Pons (tissue), 1 donor: ENCODE measurements around the gene SP4.
A peak's percentile ranks its signal among the peaks of the same experiment; 100 is the strongest.
"Not testable (repeated sequence)": the region's sequence is repeated elsewhere in the genome, so short reads cannot be mapped to it uniquely, and the experiment has no call there.

Experiments
- DNase-seq: peaks from one replicate; pipeline ENCODE4 v3.0.0-alpha.2; 2016; ENCODE audit warnings: low spot score

The SP4 gene

DNA sequence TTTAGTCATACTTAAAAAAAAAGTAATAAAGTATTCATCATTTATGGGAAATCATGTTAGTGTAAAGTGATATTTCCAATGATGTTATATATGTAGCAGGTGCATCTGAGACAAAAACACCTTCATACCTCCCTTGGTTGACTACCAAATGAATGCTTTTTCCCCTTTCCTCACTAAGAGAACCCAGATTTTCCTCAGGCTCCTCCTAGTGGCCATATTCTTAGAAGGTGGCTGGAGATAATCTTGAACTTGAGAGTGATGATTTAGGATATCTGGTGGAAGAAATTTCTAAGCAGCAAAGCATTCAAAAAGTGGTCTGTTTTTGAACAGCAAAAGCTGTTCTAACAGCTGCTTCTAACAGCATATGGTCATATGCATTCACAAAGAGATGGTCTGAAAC, 98.1 kb downstream of the SP4 start:
- peak; percentile 11 for DNase-seq

DNA sequence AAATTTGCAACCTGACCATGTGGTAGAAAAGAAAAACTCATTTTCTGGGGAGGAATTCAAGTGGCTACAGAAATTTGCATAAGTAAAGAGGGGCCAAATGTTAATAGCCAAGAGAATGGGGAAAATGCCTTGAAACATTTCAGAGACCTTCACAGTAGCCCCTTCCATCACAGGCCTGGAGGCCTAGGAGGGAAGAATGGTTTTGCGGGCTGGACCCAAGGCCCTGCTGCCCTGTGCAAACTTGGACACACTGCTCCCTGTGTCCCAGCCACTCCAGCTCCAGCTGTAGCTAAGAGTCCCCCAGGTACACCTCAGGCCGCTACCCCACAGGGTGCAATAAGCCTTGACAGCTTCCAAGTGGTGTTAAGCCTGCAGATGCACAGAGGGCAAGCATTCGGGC, 98.6 kb downstream of the SP4 start:
- DNase-seq, result no peak

DNA sequence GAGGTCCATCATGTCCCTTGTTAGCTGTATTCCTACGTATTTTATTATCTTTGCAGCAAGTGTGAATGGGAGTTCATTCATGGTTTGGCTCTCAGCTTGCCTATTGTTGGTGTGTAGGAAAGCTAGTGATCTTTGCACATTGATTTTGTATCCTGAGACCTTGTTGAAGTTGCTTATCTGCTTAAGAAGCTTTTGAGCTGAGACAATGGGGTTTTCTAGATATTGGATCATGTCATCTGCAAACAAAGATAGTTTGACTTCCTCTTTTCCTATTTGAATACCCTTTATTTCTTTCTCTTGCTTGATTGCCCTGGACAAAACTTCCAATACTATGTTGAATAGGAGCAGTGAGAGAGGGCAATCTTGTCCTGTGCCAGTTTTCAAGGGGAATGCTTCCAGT, 104.6 kb downstream of the SP4 start:
- not testable (repeated sequence) for DNase-seq

DNA sequence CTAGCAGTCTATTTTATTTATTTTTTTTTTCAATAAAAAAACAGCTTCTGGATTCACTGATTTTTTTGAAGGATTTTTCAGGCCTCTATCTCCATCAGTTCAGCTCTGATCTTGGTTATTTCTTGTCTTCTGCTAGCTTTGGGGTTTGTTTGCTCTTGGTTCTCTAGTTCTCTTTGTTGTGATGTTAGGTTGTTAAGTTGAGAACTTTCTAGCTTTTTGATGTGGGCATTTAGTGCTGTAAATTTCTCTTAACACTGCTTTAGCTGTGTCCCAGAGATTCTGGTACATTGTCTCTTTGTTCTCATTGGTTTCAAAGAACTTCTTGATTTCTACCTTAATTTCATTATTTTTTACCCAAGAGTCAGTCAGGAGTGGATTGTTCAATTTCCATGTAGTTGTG, 105.8 kb downstream of the SP4 start:
- not testable (repeated sequence) for DNase-seq

DNA sequence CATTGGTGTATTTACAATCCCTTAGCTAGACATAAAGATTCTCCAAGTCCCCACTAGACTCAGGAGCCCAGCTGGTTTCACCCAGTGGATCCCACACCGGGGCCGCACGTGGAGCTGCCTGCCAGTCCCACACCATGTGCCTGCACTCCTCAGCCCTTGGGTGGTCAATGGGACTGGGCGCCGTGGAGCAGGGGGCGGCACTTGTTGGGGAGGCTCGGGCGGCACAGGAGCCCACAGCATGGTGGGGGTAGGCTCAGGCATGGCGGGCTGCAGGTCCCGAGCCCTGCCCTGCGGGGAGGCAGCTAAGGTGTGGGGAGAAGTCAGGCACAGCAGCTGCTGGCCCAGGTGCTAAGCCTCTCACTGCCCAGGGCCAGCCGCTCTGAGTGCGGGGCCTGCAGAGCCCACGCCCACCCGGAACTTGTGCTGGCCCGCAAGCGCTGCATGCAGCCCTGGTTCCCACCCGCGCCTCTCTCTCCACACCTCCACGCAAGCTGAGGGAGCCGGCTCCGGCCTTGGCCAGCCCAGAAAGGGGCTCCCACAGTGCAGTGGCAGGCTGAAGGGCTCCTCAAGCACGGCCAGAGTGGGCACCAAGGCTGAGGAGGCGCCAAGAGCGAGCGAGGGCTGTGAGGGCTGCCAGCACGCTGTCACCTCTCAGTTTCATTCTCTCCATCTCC, 108.7 kb downstream of the SP4 start:
- DNase-seq, result not testable (repeated sequence)

DNA sequence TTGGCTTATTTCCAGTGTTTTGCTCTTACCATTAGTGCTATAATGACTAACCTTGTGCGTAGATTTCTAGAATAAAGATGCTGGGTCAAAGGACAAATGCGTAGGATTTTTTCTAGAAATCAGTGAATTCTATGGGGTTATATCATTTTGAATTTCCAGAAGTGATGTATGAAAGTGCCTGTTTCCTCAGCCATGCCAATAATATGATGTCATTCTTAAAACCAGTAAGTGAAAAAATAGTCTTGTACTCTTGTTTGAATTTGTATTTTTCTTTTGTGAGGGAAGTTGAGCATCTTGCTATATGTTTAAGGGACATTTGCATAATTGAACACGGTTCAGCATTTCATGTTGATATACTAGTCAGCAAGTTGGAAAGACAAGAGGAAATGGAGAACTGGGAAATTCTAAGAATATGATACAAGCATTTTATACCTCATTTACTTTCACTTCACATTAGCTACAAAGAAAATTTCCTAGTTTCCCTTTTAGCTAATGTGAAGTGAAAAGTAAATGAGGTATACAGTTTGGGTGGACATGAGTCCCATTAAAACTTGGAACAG, 111.1 kb downstream of the SP4 start:
- no peak for DNase-seq

DNA sequence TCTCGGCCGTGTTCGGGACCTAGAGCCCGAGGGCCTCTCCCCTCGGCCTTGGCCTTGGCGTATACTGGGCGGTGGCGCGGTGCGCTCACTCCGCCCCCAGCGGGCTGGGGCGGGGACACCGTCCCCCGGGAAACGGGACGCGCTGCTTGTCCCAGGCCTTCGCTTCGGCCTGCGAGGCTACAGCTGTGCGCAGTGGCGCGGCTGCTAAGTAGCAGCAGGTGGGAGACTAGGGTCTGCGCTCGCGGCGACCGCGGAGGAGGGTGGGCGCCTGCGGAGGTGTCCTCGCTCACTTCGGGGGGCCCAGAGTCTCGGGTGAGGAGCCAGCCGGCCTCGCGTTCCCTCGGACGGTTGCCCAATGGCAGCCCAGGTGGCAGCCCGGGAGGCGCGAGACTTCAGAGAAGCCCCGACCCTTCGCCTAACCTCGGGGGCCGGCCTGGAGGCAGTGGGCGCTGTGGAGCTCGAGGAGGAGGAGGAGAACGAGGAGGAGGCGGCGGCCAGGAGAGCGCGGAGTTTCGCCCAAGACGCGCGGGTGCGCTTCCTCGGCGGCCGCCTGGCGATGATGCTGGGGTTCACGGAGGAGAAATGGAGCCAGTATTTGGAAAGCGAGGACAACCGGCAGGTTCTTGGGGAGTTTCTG, 115.1 kb downstream of the SP4 start, which contains the start of gene DNAH11:
TSS of gene DNAH11 (plus strand) at position 149 of the 637 bp plus-strand sequence. CDS start at position 356, 207 bp downstream.
- no peak for DNase-seq

DNA sequence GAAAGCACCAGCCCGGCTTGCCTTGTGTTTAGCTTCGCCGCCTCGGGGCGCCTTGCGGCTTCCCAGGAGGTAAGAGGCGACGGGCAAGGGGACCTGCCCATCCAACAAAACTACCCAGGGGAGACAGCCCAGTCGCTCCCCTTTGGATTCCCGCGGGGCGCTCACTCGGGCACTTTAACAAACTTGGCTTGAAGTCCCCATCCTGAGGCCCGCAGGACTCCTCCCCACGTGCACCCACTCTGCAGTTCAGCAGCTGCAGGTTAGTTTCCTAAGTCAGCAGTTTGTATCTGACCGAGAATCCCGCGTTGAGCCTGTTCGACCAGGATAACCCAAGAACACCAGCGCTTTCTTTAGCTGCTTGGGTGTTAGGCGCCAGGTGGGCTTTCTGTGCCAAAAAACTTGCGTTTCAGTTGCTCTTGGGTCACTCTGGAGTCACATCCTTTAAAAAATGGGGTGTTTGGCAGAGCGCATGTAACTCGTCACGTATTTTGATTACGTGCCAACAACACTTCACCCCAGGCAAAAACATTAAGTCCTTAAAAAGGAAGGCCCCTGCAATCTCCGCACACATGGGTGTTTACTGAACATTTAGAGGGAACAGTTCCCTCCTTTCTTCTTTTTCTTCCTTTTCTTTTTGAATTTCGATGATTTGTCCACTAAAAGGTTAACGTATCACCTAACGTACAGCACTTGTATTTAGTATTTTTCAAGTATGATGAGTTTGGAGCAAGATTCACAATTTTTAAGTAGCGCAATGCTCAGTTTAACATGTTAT, 115.8 kb downstream of the SP4 start:
- DNase-seq, result no peak

DNA sequence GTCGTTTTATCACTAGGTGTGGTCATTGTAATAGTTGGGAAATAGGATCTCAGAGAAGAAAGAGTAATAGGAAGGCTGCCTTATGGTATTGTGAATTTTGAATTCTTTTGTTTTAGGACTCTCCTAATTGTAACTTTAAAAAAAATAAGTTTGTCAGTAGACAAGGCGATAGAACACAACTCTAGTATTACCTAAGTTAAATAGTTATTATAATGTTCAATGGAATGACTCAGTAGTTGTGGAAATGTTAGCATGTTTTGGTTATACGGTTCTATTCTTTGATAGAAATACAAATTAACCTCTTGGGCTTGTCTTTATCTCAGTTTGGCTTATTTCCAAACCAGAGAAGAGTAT, 116.4 kb downstream of the SP4 start:
- no peak for DNase-seq

DNA sequence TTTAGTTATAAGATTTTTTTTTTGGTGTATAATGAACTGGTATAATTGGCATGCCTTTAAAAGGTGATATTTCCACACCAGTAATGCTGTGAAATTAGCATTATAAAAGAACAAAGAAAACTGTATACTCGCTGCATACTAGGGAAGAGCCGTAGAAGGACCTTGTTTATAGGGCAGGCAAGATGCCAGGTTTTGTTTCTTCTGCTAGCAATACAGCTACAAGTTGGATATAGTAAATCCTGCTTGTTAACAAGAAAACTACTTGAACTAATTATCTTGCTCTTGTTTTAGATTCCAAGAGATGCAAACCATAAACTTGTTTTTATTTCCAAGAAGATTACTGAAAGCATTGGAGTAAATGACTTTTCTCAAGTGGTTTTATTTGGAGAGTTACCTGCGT, 116.8 kb downstream of the SP4 start:
- no peak for DNase-seq

DNA sequence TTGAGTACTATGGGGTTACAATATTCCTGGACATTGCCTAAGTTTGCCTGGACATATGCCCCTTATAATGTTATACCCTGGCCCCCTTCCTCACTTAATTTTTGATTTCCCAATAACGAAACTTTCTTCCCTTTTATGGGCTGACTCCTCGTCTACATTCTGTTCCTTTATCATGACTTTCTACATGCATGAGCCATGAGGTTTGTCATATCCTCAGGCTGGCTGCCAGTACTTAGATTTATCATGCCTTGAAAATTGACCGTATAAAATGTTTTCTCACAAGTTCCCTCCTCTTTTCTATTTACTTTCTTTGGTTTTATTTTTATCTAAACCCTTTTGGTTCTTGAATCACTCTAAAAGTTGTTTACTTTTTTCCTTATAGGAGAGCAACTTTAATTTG, 119.6 kb downstream of the SP4 start:
- DNase-seq, result no peak

DNA sequence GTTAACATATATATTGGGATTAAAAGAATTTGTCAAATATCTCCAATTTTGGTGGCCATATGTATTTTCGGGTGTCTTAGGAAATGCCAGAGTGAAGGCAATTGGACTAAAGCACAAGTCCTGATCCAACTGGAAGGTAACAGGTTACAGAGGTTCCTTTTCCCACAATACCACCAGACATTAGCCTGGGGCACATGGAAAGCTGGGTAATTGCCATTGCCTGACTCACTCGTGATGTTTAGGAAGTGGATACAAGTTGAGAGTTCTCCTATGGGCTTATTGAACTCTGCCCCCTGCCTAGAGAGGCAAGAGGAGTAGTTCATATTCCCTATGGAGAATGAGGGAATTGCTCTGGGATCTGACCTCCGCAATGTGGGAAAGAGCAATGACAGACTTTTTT, 120.6 kb downstream of the SP4 start:
- DNase-seq, result no peak

DNA sequence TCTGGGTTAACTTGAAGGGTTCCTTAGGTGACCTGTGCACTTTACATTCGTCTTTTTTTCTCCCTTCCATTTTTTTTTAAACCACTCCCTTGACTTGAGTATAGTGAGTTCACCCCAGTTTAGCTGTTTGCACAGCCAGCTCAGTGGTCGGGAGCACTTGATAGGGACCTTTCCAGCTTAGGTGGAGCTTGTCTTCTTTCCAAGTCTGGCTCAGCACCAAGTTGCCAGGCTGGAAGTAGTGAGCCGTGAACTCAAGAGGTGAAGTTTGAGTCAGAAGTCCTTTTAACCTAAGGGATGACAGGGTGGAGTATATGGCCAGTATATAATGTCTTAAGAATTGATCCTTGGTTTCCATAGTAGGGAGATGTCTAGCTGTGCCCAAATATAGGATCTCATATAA, 122.2 kb downstream of the SP4 start:
- no peak for DNase-seq

DNA sequence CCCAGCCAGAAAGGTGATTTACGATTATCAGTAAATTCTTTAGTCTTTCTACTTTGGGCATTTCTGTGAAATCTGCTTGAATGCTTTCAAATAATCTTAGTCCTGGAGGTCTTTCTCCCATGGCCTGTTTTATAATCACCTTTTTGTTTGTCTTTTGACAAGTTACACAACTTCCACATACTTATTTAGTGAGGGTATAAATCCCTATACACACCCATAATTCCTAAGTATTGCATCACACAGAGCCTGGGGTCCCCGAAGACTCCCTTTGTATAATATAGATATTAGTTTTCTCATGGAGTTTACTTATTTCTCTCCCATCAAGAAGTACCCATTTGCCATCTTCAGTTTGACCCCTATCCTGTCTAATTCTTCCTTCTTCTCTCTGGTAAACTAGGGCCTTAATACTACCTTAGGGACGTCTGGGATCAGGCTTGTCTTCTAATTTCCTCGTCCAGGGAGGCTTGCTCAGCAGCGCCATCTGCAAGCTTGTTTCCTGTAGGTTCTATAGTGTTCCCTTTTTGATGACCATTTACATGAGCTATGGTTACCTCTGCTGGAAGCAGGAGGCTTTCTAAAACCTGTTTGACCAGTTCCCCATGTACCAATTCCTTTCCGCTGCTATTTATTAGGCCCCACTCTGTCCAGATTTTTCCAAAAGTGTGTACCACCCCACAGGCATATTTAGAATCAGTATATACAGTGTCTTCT, 123.1 kb downstream of the SP4 start:
- DNase-seq, result no peak

DNA sequence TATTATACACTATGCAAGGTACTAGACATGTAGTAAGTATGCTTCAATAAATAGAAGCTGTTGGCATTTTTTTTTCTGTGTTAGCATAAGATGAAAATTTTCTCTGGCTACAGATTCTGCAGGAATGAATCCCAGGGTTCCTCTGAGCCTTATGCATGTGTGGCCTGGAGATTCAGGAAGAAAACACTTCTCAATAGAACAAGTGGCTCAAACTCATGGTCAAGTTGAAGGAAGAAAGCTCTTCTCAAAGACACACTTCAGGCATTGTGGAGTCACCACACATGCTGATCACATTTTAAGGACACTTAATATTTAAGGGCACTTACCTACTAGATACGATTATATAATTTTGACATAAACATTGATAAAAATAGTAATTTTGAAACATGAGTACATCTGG, 134.5 kb downstream of the SP4 start:
- no peak for DNase-seq
